ENCODE measurements around the gene PARS2. TPM values are rescaled to one million over a fixed set of nuclear protein-coding genes. Genes with fewer than 3 reads are reported as not detected.

The PARS2 gene
- total RNA-seq, 2 experiments from 2014 or later: not detected

GRCh38 chr1:54742282-54742681, 22.0 kb downstream of the PARS2 start:
- peaks cover 70% of the 10 kb centered on the region for H3K36me3 Mint-ChIP-seq (ENCODE audit: low read depth)

GRCh38 chr1:54741531-54741930, 22.8 kb downstream of the PARS2 start:
- POLR2A ChIA-PET: no interaction called here
- H3K4me1 Mint-ChIP-seq (ENCODE audit: low read depth): no peaks in the 10 kb centered on the region
- H3K4me1 ChIP-seq (ENCODE audit: insufficient read depth, low read length): no peaks in the 10 kb centered on the region
- H3K36me3 Mint-ChIP-seq (ENCODE audit: low read depth): peaks cover 77% of the 10 kb centered on the region
- CTCF ChIA-PET: no interaction called here
- H3K4me3 ChIP-seq (ENCODE audit: low read length): no peak overlapping the region
- DNase-seq: no peak
- intact Hi-C loops (cut with DNase I, micrococcal nuclease): no loop called here
- H3K4me3 Mint-ChIP-seq: no peak overlapping the region
- H3K36me3 ChIP-seq (ENCODE audit: insufficient read depth, low read length): peaks cover 55% of the 10 kb centered on the region
- H3K27me3 ChIP-seq (ENCODE audit: control insufficient read depth in 1 of 2, insufficient read depth in 2 of 2, low read length in 2 of 2): no peaks in the 10 kb centered on the region
- H3K9me3 ChIP-seq (ENCODE audit: control insufficient read depth in 1 of 2, insufficient read depth in 1 of 2, low read length in 2 of 2): no peaks in the 10 kb centered on the region
- H3K9me3 Mint-ChIP-seq: no peaks in the 10 kb centered on the region
- TF ChIP-seq CTCF (IDR thresholded peaks at IDR 0.05): no peak
- no peak overlapping the region for H3K27ac Mint-ChIP-seq
- no peaks in the 10 kb centered on the region for H3K27me3 Mint-ChIP-seq
- H3K27ac ChIP-seq (ENCODE audit: low read depth in 1 of 2, low read length in 2 of 2): no peak overlapping the region
- ATAC-seq (ENCODE audit: poor library complexity): no peak

More at GRCh38 chr1:54742282-54742681, 22.0 kb downstream of the PARS2 start:
- Histone ChIP-seq H3K27me3 (ENCODE audit: control insufficient read depth in 1 of 2, insufficient read depth in 2 of 2, low read length in 2 of 2) (no peaks in the 10 kb centered on the region), H3K36me3 (ENCODE audit: insufficient read depth, low read length) (peaks cover 47% of the 10 kb centered on the region), H3K4me3 (ENCODE audit: low read length) (no peak overlapping the region), H3K4me1 (ENCODE audit: insufficient read depth, low read length) (no peaks in the 10 kb centered on the region), H3K9me3 (ENCODE audit: control insufficient read depth in 1 of 2, insufficient read depth in 1 of 2, low read length in 2 of 2) (no peaks in the 10 kb centered on the region), H3K27ac (ENCODE audit: low read depth in 1 of 2, low read length in 2 of 2) (no peak overlapping the region)
- H3K4me1 Mint-ChIP-seq (ENCODE audit: low read depth): no peaks in the 10 kb centered on the region
- POLR2A ChIA-PET: no interaction called here
- TF ChIP-seq CTCF (IDR thresholded peaks at IDR 0.05): no peak
- no peaks in the 10 kb centered on the region for H3K9me3 Mint-ChIP-seq
- no peak overlapping the region for H3K27ac Mint-ChIP-seq
- no peak overlapping the region for H3K4me3 Mint-ChIP-seq
- no peak for DNase-seq
- intact Hi-C loops (cut with DNase I, micrococcal nuclease): no loop called here
- ATAC-seq (ENCODE audit: poor library complexity): no peak
- H3K27me3 Mint-ChIP-seq: no peaks in the 10 kb centered on the region
- CTCF ChIA-PET: no interaction called here

GRCh38 chr1:54738244-54738643, 26.1 kb downstream of the PARS2 start:
- DNase-seq: no peak
- ChIA-PET CTCF (no interaction called here), POLR2A (no interaction called here)
- H3K4me3 Mint-ChIP-seq: no peak overlapping the region
- H3K27ac Mint-ChIP-seq: no peak overlapping the region
- intact Hi-C loops (cut with DNase I, micrococcal nuclease): no loop called here
- no peak for TF ChIP-seq CTCF (IDR thresholded peaks at IDR 0.05)
- Histone ChIP-seq H3K4me3 (ENCODE audit: low read length) (no peak overlapping the region), H3K36me3 (ENCODE audit: insufficient read depth, low read length) (peaks cover 67% of the 10 kb centered on the region), H3K9me3 (ENCODE audit: control insufficient read depth in 1 of 2, insufficient read depth in 1 of 2, low read length in 2 of 2) (no peaks in the 10 kb centered on the region), H3K27me3 (ENCODE audit: control insufficient read depth in 1 of 2, insufficient read depth in 2 of 2, low read length in 2 of 2) (no peaks in the 10 kb centered on the region), H3K4me1 (ENCODE audit: insufficient read depth, low read length) (no peaks in the 10 kb centered on the region), H3K27ac (ENCODE audit: low read depth in 1 of 2, low read length in 2 of 2) (no peak overlapping the region)
- no peaks in the 10 kb centered on the region for H3K27me3 Mint-ChIP-seq
- no peaks in the 10 kb centered on the region for H3K4me1 Mint-ChIP-seq (ENCODE audit: low read depth)
- H3K36me3 Mint-ChIP-seq (ENCODE audit: low read depth): peaks cover 93% of the 10 kb centered on the region
- no peaks in the 10 kb centered on the region for H3K9me3 Mint-ChIP-seq
- no peak for ATAC-seq (ENCODE audit: poor library complexity)

Measured in CD4-positive, alpha-beta T cell (primary cell).